ENCODE measurements around the gene OR2D2. TPM values are rescaled to one million over a fixed set of nuclear protein-coding genes. Genes with fewer than 3 reads are reported as not detected.

OR2D2 gene
- total and polyA plus RNA-seq, 2 of the 4 experiments (the other 2 are of a cell fraction) = 0.07 to 0.36 TPM

DNA sequence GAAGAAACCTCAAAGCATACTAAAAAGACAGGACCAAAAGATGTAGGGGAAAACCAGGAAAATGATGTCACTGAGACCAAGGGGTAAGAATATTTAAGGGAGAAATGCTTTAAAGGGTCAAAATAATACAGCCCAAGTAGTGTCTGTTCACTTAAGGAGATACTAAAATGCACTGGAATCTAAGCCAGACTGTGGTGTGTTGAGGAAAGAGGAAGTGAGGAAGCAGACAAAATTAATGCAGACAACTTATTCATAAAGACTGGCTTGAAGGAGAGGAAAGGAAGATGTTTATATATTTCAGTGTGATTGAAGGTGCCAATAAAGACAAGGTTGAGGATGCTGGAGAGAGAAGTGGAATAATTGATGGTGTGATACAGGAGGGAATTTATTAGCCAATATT, 49.7 kb upstream of the OR2D2 start:
- Histone ChIP-seq H3K27me3 (ENCODE audit: control insufficient read depth, insufficient read depth, low read length) (no peaks in the 10 kb centered on the region), H2AK5ac (ENCODE audit: low read depth, low read length) (no peak overlapping the region), H2BK5ac (ENCODE audit: low read depth, low read length, poor library complexity, severe bottlenecking) (no peak overlapping the region), H3K36me3 (ENCODE audit: control insufficient read depth, insufficient read depth, low read length) (no peaks in the 10 kb centered on the region; the same call in 1 of the 2 replicates), H4K20me1 (ENCODE audit: insufficient read depth, low read length) (no peaks in the 10 kb centered on the region), H3K79me1 (ENCODE audit: low read depth in 1 of 2, low read length in 2 of 2) (no peaks in the 10 kb centered on the region), H3K9ac (ENCODE audit: low read depth, low read length) (no peak overlapping the region), H2AK9ac (replicated peaks; ENCODE audit: low read depth, low read length, poor library complexity) (no peak overlapping the region), H2AFZ (replicated peaks; ENCODE audit: low read length, poor library complexity) (no peak overlapping the region), H3K9me1 (ENCODE audit: insufficient read depth, low read length) (no peaks in the 10 kb centered on the region), H3K4ac (ENCODE audit: low read depth, low read length) (no peak overlapping the region), H3K4me2 (ENCODE audit: low read depth, low read length) (no peak overlapping the region), H3K4me3 (ENCODE audit: insufficient read depth, low read depth, low read length) (no peak overlapping the region), H3K27ac (ENCODE audit: insufficient read depth, low read length) (no peak overlapping the region), H4K5ac (ENCODE audit: low read depth, low read length) (no peak overlapping the region), H3K14ac (replicated peaks; ENCODE audit: low read depth, low read length) (no peak overlapping the region), H3K56ac (ENCODE audit: extremely low read depth, insufficient read depth, low read length) (no peak overlapping the region), H3K9me3 (ENCODE audit: control insufficient read depth, insufficient read depth, low read length) (no peaks in the 10 kb centered on the region), H4K91ac (ENCODE audit: insufficient read depth, low read depth, low read length) (no peak overlapping the region), H3K4me1 (ENCODE audit: control insufficient read depth, insufficient read depth, low read length) (no peaks in the 10 kb centered on the region), H2BK120ac (ENCODE audit: low read depth, low read length) (no peak overlapping the region), H2BK20ac (ENCODE audit: low read depth, low read length) (no peak overlapping the region), H2BK15ac (ENCODE audit: low read depth, low read length) (no peak overlapping the region), H4K8ac (ENCODE audit: low read depth in 2 of 2, low read length in 2 of 2) (no peak overlapping the region), H3K18ac (ENCODE audit: low read depth, low read length) (no peak overlapping the region), H3K23ac (ENCODE audit: low read depth, low read length) (no peak overlapping the region)
- ChIA-PET POLR2A (ENCODE audit: unreplicated experiment) (no interaction called here), CTCF (no interaction called here)
- no peak for DNase-seq
- dilution Hi-C loops (cut with HindIII; ENCODE audit: low sequenced_read_pairs, unreplicated experiment) (no loop called here), in situ Hi-C loops (cut with MboI; ENCODE audit: low sequenced_read_pairs) (no loop called here), intact Hi-C loops (cut with micrococcal nuclease) (no loop called here)
- no peak for TF ChIP-seq SMC3 (IDR thresholded peaks at IDR 0.05; ENCODE audit: low read depth, low read length)
- TF ChIP-seq, protein P1, sequence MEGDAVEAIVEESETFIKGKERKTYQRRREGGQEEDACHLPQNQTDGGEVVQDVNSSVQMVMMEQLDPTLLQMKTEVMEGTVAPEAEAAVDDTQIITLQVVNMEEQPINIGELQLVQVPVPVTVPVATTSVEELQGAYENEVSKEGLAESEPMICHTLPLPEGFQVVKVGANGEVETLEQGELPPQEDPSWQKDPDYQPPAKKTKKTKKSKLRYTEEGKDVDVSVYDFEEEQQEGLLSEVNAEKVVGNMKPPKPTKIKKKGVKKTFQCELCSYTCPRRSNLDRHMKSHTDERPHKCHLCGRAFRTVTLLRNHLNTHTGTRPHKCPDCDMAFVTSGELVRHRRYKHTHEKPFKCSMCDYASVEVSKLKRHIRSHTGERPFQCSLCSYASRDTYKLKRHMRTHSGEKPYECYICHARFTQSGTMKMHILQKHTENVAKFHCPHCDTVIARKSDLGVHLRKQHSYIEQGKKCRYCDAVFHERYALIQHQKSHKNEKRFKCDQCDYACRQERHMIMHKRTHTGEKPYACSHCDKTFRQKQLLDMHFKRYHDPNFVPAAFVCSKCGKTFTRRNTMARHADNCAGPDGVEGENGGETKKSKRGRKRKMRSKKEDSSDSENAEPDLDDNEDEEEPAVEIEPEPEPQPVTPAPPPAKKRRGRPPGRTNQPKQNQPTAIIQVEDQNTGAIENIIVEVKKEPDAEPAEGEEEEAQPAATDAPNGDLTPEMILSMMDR (conservative IDR thresholded peaks at IDR 0.05; ENCODE audit: low read depth, low read length) = no peak
- TF ChIP-seq CHD1 (IDR thresholded peaks at IDR 0.05; ENCODE audit: low read depth, low read length) = no peak
- TF ChIP-seq RFX5 (IDR thresholded peaks at IDR 0.05; ENCODE audit: low read depth, low read length) = no peak
- TF ChIP-seq MAZ (IDR thresholded peaks at IDR 0.05; ENCODE audit: borderline replicate concordance, low read depth, low read length) = no peak
- no peak for TF ChIP-seq CEBPB (IDR thresholded peaks at IDR 0.05; ENCODE audit: low read depth, low read length)
- TF ChIP-seq BHLHE40 (IDR thresholded peaks at IDR 0.05; ENCODE audit: low read depth, low read length) = no peak
- TF ChIP-seq RAD21 (IDR thresholded peaks at IDR 0.05; ENCODE audit: low read length) = no peak
- no peak for TF ChIP-seq MAFK (IDR thresholded peaks at IDR 0.05; ENCODE audit: low read depth, low read length)
- TF ChIP-seq, protein P2, sequence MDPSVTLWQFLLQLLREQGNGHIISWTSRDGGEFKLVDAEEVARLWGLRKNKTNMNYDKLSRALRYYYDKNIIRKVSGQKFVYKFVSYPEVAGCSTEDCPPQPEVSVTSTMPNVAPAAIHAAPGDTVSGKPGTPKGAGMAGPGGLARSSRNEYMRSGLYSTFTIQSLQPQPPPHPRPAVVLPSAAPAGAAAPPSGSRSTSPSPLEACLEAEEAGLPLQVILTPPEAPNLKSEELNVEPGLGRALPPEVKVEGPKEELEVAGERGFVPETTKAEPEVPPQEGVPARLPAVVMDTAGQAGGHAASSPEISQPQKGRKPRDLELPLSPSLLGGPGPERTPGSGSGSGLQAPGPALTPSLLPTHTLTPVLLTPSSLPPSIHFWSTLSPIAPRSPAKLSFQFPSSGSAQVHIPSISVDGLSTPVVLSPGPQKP (IDR thresholded peaks at IDR 0.05; ENCODE audit: borderline replicate concordance, low read depth, low read length) = no peak
- no peak for TF ChIP-seq FOS (IDR thresholded peaks at IDR 0.05; ENCODE audit: low read depth, low read length)
- TF ChIP-seq, protein P3, sequence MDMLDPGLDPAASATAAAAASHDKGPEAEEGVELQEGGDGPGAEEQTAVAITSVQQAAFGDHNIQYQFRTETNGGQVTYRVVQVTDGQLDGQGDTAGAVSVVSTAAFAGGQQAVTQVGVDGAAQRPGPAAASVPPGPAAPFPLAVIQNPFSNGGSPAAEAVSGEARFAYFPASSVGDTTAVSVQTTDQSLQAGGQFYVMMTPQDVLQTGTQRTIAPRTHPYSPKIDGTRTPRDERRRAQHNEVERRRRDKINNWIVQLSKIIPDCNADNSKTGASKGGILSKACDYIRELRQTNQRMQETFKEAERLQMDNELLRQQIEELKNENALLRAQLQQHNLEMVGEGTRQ (IDR thresholded peaks at IDR 0.05; ENCODE audit: low read depth, low read length) = no peak
- TF ChIP-seq POLR2A (IDR thresholded peaks at IDR 0.05; ENCODE audit: low read depth, low read length) = no peak
- TF ChIP-seq NFE2L2 (IDR thresholded peaks at IDR 0.05; ENCODE audit: low read depth, low read length) = no peak
- BruUV-seq (replicated peaks) = no TSS peak
- ATAC-seq (ENCODE audit: low read depth) = no peak

Data from IMR-90 (cell line).